ENCODE data around the gene CLRN1. TPM values are rescaled to one million over a fixed set of nuclear protein-coding genes. Genes with fewer than 3 reads are reported as not detected.

CLRN1 gene
- total and polyA plus RNA-seq, 12 donors, result 1.0 to 27.8 (median 10.5) TPM

GRCh38 chr3:150905746-150906145, 66.8 kb downstream of the CLRN1 start:
- no peak overlapping the region for H3K27ac ChIP-seq
- no peak overlapping the region for H3K4me3 ChIP-seq
- TF ChIP-seq POLR2A (IDR thresholded peaks at IDR 0.05) (no peak), CTCF (IDR thresholded peaks at IDR 0.05) (no peak)
- 71 to 79% (median 75%) methylated on average over 1 of the region's 1 CpG for WGBS, 4 donors
- no peaks in the 10 kb centered on the region for H3K36me3 ChIP-seq (replicated peaks in 1 of 2)
- intact Hi-C loops (cut with DNase I), result no loop called here
- no peaks in the 10 kb centered on the region for H3K4me1 ChIP-seq (replicated peaks in 1 of 2)
- no peaks in the 10 kb centered on the region for H3K9me3 ChIP-seq (replicated peaks in 1 of 3)
- DNase-seq, result no peak
- H3K27me3 ChIP-seq, result no peaks in the 10 kb centered on the region

- no peak for DNase-seq
- no peaks in the 10 kb centered on the region for H3K27me3 ChIP-seq
- H3K4me3 ChIP-seq, result no peak within 1 kb of the TSS
- H3K9me3 ChIP-seq (replicated peaks in 1 of 3), result no peaks in the 10 kb centered on the region
- WGBS, 4 donors, result 71 to 84% (median 82%) methylated on average over 4 of the region's 4 CpGs
- no peak within 1 kb of the TSS for H3K27ac ChIP-seq
- H3K36me3 ChIP-seq (replicated peaks in 1 of 2), result no peaks in the 10 kb centered on the region
- no peaks in the 10 kb centered on the region for H3K4me1 ChIP-seq (replicated peaks in 1 of 2)
- TF ChIP-seq CTCF (IDR thresholded peaks at IDR 0.05) (no peak), POLR2A (IDR thresholded peaks at IDR 0.05) (no peak)
- intact Hi-C loops (cut with DNase I), result no loop called here
Observed at GRCh38 chr3:150905339-150905738, 67.2 kb downstream of the CLRN1 start, which contains the start of gene MINDY4B. Gene MINDY4B, minus strand, starts transcription at chr3:150905439. Its CDS starts 0 bp downstream, at chr3:150905439.

- Histone ChIP-seq H3K4me1 (replicated peaks in 1 of 2) (no peaks in the 10 kb centered on the region), H3K4me3 (no peak overlapping the region), H3K9me3 (replicated peaks in 1 of 3) (no peaks in the 10 kb centered on the region), H3K27ac (no peak overlapping the region), H3K36me3 (replicated peaks in 1 of 2) (no peaks in the 10 kb centered on the region), H3K27me3 (no peaks in the 10 kb centered on the region)
- intact Hi-C loops (cut with DNase I), result no loop called here
- 28 to 55% (median 44%) methylated on average over 2 of the region's 2 CpGs for WGBS, 4 donors
- TF ChIP-seq POLR2A (IDR thresholded peaks at IDR 0.05) (no peak), CTCF (IDR thresholded peaks at IDR 0.05) (no peak)
- DNase-seq, result no peak
Observed at GRCh38 chr3:150902988-150903387, 69.5 kb downstream of the CLRN1 start.

- intact Hi-C loops (cut with DNase I), result no loop called here
- Histone ChIP-seq H3K9me3 (replicated peaks in 1 of 3) (no peaks in the 10 kb centered on the region), H3K4me1 (replicated peaks in 1 of 2) (no peaks in the 10 kb centered on the region), H3K4me3 (no peak overlapping the region), H3K27ac (no peak overlapping the region), H3K36me3 (replicated peaks in 1 of 2) (no peaks in the 10 kb centered on the region), H3K27me3 (no peaks in the 10 kb centered on the region)
- no peak for DNase-seq
- 82 to 92% (median 90%) methylated on average over 7 to 10 of the region's 10 CpGs for WGBS, 4 donors
- TF ChIP-seq CTCF (IDR thresholded peaks at IDR 0.05) (no peak), POLR2A (IDR thresholded peaks at IDR 0.05) (no peak)
Observed at GRCh38 chr3:150901793-150902192, 70.7 kb downstream of the CLRN1 start.

Measured in adrenal gland (tissue), 12 donors.